IPS-NIHi7 (cell line): ENCODE data around the gene PACSIN3.
"Not testable (repeated sequence)": the region's sequence is repeated elsewhere in the genome, so short reads cannot be mapped to it uniquely, and the experiment has no call there.

Experiments
- DNase-seq: peaks from one replicate; pipeline ENCODE4 v3.0.0; 2012; ENCODE audit warnings: mixed read lengths; ENCODE audit errors: extremely low spot score

Gene PACSIN3

DNA sequence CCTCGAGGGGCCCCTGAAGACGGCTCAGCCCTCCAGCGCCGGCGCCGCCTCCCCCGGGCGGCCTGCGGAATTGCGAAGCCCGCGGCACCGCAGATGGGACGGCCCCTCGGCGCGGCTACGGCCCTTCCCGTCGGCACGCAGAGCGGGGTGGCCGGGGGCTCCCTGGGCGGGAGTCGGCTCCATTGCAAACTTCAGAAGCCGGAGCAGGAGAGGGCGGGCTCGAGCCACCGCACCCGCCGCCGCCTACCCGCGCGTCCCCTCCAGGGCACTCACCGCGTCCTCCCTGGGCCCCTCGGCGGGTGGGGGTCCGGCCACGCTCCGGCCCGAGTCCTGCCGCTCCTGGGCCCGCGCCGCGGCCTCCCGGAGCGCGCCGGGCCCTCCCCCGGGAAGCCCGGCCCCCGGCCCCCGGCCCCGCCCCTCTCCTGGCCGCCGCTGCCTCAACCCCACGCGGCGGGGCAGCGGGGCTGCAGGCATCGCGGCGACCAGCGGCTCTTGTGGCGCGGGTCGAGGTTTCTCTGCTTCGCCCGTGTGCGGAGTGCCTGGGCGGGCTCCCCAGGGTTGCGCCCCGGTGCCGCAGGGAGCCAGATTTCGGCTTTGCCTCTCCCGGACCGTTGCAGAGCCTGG lies at the start of gene PACSIN3:
PACSIN3 (minus strand) TSS at position 359 of the 624 bp plus-strand sequence. CDS start 3,707 bp downstream, outside the sequence.
- peak; percentile 62 for DNase-seq

DNA sequence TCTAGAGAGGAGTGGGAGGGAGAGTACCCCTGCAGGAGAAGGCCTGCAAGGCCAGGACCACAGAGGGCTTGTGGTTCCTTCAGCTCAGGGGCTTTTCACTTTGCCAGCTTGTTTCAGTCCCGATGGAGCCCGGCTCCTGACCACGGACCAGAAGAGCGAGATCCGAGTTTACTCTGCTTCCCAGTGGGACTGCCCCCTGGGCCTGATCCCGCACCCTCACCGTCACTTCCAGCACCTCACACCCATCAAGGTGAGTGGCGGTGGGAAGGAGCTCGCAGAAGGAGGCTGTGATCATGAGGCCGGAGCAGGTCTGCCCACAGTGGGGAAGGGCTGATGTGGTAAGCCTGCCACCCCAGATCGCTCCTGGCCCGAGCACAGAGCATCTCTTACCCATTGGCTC lies 48.9 kb upstream of the PACSIN3 start:
- no peak for DNase-seq

DNA sequence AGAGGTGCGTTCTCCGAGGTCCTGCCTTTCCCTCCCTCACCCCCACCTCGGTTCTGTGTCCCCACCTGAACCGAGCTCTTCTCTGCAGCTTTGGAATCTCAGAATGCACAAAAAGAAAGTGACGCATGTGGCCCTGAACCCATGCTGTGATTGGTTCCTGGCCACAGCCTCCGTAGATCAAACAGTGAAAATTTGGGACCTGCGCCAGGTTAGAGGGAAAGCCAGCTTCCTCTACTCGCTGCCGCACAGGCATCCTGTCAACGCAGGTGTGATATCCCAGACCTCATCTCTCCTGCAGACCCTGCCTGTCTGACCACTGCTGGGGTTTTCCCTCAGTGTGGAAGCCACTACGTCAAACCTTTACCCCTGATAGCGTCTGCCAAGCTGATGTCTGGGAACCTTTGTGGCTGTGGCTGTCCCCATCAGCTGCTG lies 48.5 kb upstream of the PACSIN3 start:
- no peak for DNase-seq

DNA sequence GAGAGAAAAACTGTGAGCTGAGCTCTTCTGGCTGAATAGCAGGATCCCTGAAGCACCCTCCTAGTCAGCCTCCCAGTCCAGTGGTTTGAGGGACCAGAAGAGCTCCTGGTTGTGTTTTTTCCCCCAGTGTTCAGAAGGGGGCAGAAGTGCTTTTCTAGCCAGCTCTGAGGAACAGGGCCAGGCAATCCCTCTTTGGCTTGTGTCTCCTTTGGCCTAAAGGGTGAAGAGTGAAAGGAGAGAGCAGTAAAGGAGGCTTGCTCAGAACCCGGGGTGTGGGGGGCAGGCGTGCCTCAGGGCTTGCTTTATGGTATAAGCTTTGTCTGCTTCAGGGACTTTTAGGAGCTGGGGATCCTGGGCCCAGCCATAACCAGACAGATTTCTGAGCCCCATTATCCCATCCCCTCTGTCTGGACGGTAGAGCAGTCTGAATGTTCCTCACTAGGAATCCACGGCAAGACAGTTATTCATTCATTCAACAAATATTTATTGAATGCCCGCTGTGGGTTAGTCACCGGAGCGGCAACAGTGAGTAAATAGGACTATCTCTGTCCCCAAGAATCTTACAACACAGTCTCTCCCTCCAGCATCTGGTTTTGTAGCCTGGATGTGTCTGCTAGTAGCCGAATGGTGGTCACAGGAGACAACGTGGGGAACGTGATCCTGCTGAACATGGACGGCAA lies 47.9 kb upstream of the PACSIN3 start:
- DNase-seq = peak; percentile 61

DNA sequence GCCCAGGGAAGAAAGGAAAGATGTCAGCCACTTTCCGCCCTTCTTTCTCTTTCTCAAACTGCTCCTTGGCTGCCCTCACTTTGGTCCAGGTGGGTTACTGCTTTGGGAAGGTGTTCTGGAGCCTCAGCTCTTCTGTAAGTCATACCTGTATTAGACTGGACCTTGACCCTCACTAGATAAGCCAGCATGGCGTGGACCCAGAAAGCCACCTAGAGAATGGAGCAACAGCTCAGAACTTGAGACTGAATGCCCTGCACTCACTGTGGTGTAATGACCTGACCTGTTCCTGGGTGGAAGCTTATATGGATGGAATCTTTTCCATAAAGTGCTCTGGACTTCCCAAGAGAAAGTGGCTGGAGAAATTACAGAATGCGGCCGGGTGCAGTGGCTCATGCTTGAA lies 46.8 kb upstream of the PACSIN3 start:
- DNase-seq = no peak

DNA sequence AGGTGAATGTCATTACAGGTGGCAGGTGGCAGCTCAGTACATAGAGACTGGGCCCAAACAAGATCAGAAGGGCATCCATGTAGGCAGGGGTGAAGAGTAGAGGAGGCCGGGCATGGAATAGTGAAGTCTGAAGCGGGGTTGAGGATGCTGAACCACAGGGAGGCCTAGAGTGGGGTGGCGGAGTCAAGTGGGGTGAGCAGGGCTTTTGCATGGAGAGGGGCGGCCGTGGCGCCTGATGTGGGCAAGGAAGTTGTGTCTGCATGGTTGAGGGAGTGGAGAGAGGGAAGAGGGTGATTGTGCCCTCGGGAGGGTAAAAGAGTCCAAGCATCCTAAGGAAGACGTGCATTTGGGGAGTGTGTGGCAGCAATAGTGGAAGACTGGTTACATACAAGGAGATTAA lies 42.9 kb upstream of the PACSIN3 start:
- DNase-seq = no peak

DNA sequence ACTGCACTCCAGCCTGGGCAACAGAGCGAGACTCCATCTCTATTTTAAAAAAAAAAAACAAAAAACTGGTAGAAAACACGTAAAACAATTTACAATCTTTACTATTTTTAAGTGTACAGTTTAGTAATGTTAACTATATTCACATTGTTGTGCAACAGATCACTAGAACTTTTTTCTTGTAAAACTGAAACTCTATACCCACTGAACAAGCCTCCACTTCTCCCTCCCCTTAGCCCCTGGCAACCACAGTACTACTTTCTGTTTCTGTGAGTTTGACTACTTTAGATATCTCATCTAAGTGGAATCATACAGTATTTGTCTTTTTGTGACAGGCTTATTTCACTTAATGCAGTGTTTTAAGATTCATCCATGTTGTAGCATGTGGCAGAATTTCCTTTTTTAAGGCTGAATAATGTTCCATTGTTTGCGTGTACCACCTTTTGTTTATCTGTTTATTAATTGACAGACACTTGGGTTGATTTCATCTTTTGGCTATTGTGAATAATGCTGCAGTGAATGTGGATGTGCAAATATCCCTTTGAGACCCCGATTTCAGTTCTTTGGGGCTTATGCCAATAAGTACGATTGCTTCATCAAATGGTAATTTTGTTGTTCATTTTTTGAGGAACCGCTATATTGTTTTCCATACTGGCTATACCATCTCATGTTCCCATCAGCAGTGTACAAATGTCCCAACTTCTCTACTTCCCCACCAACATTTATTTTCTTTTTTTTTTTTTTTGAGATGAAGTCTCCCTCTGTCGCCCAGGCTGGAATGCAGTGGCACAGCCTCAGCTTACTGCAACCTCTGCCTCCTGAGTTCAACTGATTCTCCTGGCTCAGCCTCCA lies 39.5 kb upstream of the PACSIN3 start:
- no peak for DNase-seq

DNA sequence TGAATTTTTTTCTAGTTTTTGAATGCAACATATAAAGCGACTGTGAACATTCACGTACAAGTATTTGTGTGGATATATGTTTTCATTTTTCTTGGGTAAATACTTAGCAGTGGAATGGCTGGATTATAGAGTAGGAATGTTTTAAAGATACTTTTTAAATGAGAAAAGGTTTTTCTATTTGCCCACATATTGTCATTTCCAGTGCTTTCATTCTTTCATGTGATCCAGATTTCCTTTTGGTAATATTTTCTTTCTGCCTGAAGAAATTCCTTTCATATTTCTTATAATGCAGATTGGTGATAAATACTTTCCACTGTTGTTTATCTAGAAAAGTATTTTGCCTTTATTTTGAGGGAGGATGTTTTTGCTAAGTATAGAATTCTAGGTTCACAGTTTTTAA lies 36.5 kb upstream of the PACSIN3 start:
- DNase-seq = no peak

DNA sequence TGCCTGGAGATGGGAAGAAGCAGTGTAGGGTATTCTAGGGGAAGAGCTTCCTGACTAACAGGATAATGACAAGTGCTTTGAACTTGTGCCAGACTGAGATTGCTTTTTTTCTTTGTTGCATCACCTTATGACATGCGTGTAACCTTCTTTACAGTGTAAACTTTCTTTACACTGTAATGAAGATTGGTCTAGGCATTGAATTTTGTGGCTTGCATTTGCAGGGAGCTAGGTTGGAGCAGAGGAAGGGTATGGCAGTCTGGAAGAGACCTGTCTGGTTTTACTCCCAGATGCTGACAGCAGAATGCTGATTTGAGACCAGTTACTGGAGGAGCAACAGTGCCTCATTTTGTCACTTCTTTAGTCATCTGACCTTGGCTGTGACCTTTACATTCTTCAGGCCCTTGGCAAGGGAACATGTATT lies 34.2 kb upstream of the PACSIN3 start:
- DNase-seq = no peak

DNA sequence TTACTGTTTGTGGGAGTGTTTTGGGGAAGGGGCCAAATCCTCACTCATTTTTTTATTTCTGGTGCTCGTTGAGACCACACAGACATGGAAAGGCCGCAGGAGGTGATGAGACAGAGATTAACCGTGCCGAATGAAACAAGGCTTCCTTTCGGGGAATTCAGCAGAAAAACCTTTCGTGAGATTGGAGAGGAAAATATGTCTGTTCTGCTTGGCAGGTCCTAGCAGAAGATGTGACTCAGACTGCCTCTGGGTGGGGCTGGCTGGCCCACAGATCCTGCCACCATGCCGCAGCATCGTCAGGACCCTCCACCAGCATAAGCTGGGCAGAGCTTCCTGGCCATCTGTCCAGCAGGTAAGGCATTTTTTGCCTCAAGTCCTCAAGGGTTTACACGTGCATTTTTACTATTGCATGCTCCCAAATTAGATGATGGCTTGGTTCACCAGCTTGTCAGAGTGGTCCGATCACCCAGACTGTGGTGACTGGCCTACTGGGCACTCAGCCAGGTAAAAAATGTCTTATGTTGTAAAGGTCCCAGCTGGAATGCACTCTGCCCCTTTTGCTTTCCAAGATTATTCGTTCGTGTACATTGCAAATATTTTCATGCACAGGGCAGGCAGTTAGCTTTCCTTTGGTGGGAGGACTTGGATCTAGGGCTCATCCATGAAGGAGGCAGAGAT lies 30.0 kb upstream of the PACSIN3 start:
- DNase-seq = no peak

DNA sequence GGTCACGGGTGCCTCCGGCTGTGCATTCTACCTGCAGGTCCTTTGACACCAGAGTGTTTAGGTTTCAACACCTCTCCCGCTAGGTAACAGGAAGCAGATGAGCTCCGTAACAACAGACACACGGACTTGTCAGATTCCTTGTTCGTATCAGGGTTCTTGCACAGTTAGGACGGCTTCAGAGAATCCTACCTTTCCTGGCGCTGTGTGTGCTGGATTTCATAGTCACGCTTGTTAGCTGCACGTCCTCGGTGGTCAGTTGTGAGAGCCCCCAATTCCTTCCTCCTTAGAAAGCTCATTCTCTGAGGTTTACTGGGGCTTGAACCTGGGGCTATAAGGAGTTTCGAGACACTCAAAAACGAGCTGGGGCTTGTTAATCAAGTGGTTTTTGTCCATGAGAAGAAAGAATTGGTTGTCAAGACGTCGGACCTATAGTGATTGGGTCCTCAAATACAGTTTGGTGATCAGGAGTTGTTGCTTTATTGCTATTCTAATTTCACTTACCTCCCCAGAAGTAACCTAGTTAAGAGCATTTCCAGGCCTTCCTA lies 29.2 kb upstream of the PACSIN3 start:
- peak; percentile 46 for DNase-seq

DNA sequence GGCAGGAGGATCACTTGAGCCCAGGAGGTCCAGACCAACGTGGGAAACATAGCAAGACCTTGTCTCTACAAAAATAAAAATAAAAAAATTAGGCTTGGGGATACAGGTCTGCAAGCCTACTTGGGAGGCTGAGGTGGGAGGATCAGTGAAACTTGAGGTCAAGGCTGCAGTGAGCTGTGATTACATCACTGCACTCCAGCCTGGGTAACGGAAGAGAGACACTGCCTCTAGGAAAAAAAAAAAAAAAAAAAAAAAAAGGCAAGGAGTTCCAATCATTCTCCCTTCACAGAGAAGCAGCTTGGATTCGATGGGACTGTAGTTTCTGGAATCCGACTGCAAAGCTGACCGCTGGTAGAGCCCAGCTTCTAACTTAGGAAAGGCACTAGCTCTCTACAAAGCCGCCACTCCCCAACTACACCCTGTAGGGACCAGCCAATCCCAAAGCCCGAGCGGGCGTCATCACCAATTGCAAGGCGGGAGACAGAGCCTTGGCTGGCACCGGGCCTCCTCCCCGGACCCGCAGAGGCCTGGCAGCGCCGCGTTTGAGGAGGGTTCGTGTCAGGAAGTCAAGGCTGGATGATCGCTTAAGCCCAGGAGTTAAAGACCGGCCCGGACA lies 27.8 kb upstream of the PACSIN3 start:
- peak; percentile 78 for DNase-seq

DNA sequence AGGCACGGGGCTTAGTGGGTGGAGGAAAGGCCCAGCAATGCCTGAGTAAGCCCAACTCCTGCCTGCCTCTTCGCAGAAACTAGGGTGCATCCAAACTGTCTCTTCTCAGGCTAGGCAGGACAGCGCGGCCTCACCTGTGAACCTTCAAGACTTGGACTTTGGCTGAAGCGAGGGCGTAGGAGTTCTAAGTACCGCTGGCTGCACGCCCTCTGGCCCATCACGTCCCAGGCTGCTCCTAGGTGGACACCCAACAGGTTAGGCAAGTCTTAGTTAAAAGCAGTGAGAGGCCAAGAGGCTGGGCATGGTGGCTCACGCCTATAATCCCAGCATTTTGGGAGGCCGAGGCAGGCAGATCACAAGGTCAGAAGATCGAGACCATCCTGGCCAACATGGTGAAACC lies 26.7 kb upstream of the PACSIN3 start:
- no peak for DNase-seq

DNA sequence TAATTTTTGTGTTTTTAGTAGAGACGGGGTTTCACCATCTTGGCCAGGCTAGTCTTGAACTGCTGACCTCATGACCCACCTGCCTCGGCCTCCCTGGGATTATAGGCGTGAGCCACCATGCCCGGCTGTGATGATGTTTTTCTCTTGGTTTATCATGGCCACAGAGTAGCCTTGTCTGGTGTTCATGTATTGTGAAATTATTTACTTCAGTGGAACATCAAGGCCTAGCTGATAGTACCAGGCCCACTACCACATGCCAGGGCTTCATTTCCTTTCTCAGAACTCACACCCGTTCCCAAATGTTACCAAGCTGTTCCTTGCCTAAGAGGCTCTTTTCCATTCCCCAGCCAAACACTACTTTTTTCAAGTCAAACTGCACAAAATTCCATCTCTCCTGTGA lies 22.4 kb upstream of the PACSIN3 start:
- no peak for DNase-seq

DNA sequence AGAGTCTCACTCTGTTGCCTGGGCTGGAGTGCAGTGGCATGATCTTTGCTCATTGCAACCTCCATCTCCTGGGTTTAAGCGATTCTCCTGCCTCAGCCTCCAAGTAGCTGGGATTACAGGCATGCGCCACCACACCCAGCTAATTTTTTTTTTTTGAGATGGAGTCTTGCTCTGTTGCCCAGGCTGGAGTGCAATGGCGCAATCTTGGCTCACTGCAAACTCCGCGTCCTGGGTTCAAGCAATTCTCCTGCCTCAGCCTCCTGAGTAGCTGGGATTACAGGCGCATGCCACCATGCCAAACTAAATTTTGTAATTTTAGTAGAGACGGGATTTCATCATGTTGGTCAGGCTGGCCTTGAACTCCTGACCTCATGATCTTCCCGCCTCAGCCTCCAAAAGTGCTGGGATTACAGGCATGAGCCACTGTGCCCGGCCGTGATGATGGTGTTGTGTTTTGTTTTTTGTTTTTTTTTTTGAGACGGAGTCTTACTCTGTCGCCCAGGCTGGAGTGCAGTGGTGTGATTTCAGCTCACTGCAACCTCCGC lies 21.8 kb upstream of the PACSIN3 start:
- not testable (repeated sequence) for DNase-seq

DNA sequence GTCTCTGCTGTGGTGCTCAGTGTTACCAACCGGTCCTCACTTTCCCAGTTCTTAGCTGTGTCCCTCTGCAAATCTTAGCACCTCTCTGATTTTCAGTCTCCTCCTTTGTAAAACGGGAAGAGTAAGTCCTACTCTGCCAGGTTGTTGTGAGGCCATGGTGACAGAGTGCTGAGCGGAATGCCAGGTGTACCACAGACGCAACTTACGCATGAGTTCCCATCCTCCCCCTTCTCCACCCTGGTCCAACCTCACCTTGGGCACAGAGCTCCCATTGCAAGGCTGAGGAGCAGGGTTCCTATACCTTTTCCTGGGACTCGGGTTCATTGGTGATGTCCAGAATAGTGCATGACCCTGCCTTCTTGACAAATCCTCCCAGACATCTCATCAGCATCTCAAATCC lies 21.2 kb upstream of the PACSIN3 start:
- no peak for DNase-seq

DNA sequence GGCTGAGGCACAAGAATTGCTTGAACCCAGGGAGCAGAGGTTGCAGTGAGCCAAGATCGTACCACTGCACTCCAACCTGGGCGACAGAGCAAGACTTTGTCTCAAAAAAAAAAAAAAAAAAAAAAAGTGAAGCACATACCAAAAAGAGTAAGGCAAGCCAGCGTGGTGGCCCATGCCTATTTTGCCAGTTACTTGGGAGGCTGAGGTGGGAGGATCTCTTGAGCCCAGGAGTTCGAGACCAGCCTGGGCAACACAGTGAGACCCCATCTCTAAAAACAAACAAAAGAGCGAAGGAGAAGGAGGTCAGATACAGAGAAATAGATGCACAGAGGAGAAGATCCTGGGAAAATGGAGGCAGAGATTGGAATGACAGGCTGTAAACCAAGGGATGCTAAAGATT lies 20.3 kb upstream of the PACSIN3 start:
- not testable (repeated sequence) for DNase-seq

DNA sequence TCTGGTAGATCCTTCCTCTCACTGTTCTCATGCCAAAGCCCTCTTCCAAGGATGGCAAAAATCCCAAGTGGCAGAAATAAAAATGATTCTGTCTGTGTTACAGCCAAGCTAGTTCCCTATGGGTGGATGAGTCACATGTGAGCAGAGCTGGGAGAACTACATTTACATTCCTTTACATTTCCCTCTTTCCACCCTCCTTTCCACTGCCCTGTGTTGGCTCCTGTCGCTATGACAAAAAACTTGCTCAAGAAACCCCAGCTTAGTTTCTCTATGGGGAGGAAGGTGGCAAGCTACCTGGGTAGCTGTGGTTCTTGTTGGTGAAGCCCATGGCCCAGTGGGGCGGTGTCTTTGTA lies 18.4 kb upstream of the PACSIN3 start:
- DNase-seq = peak; percentile 63

DNA sequence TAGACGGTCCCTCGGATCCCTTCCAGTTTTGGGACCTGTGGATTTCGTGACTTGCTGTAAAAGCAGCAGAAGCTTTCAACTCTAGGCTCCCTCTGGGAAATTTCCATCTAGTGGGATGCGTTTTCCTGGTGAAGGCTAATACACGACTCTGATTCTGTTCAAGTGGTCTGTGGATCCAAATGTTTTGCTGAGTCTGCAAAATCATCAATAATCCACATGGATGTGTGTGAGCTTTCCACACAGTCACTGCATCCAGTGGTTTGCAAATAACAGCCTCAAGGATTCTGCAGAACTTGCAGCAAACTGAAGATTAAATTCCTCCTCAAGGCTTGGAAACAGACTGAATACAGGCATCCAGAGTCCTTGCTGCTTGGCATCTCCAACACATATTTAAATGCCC lies 16.3 kb upstream of the PACSIN3 start:
- DNase-seq = no peak

DNA sequence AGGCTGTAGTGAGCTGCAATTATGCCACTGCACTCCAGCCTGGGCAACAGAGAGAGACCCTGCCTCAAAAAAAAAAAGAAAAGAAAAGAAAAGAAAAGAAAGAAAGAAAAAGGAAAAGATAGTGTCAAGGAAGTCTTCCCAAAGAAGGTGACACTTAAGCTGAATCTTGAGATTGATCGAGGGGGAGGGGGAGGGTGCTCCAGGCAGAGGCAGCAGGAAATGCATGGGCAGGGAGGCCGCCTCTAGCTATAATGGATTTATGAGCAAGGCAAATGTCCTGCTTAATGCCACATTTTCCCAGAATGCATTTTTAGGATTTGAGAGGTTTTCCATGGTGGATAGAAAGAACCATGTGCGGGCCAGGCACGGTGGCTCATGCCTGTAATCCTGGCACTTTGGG lies 14.8 kb upstream of the PACSIN3 start:
- DNase-seq = no peak

DNA sequence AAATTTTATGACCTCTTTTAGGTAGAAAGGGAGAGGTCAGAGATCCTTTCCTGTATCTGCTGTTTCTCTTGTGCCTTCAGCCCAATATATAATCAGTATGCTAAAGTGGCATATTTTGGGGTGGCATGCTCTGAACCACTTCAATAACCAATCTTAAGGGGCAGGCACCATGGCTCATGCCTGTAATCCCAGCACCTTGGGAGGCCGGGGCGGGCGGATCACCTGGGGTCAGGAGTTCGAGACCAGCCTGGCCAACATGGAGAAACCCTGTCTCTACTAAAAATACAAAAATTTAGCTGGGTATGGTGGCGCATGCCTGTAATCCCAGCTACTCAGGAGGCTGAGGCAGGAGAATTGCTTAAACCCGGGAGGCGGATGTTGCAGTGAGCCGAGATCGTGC lies 11.9 kb upstream of the PACSIN3 start:
- not testable (repeated sequence) for DNase-seq
